ENCODE measurements around the gene MCAM.

- TF ChIP-seq ETV6 (CRISPR knock-in tag; IDR thresholded peaks at IDR 0.05) (no peak), CTCF (IDR thresholded peaks at IDR 0.05) (no peak), CDX4 (CRISPR knock-in tag; IDR thresholded peaks at IDR 0.05; ENCODE audit: borderline replicate concordance) (no peak), SP1 (CRISPR knock-in tag; conservative IDR thresholded peaks at IDR 0.05) (no peak), USF2 (CRISPR knock-in tag; IDR thresholded peaks at IDR 0.05) (no peak), E2F4 (CRISPR knock-in tag; IDR thresholded peaks at IDR 0.05; ENCODE audit: borderline replicate concordance, low read depth) (no peak), NFE2L1 (CRISPR knock-in tag; IDR thresholded peaks at IDR 0.05) (no peak), ARID4B (CRISPR knock-in tag; IDR thresholded peaks at IDR 0.05; ENCODE audit: borderline replicate concordance) (no peak), ZNF121 (CRISPR knock-in tag; IDR thresholded peaks at IDR 0.05) (no peak)
Measured at GRCh38 chr11:119288219-119288618, 28.7 kb downstream of the MCAM start.

Data from WTC11 (cell line).